GM12875 (cell line): ENCODE results near the gene AZI2.

Experiments
- H3K4me3 ChIP-seq: one replicate; pipeline ENCODE4 v1.5.1; 2011; ENCODE audit warnings: low read depth, low read length, control low read depth
- TF ChIP-seq, protein P1 (sequence below): IDR thresholded peaks from 2 replicates; pipeline ENCODE4 v1.5.1; 2011; ENCODE audit warnings: low read depth, mild to moderate bottlenecking, control low read depth, inconsistent platforms, low read length, moderate library complexity, borderline replicate concordance; ENCODE audit not compliant: insufficient read depth

AZI2 gene

DNA sequence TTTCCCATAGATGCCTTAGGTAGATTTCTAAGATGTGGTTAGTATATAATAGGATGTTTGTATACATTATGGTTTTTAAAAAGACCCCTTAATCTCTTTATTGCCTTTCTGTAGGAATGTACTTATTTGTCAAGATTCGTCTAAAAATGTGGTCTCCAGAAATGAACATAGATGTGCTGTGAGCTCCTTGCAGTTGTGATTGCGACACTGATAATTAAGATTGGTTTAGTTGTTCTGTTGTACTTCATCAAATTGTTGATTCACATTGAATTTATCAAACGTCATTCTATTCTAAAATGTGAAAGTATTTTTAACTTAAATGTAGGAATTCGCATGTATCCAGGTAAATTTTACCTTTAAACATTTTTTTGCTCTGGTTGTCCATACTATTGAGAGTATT, 56.0 kb downstream of the AZI2 start:
- no peak overlapping the region for H3K4me3 ChIP-seq
- TF ChIP-seq, protein P1, sequence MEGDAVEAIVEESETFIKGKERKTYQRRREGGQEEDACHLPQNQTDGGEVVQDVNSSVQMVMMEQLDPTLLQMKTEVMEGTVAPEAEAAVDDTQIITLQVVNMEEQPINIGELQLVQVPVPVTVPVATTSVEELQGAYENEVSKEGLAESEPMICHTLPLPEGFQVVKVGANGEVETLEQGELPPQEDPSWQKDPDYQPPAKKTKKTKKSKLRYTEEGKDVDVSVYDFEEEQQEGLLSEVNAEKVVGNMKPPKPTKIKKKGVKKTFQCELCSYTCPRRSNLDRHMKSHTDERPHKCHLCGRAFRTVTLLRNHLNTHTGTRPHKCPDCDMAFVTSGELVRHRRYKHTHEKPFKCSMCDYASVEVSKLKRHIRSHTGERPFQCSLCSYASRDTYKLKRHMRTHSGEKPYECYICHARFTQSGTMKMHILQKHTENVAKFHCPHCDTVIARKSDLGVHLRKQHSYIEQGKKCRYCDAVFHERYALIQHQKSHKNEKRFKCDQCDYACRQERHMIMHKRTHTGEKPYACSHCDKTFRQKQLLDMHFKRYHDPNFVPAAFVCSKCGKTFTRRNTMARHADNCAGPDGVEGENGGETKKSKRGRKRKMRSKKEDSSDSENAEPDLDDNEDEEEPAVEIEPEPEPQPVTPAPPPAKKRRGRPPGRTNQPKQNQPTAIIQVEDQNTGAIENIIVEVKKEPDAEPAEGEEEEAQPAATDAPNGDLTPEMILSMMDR = no peak

DNA sequence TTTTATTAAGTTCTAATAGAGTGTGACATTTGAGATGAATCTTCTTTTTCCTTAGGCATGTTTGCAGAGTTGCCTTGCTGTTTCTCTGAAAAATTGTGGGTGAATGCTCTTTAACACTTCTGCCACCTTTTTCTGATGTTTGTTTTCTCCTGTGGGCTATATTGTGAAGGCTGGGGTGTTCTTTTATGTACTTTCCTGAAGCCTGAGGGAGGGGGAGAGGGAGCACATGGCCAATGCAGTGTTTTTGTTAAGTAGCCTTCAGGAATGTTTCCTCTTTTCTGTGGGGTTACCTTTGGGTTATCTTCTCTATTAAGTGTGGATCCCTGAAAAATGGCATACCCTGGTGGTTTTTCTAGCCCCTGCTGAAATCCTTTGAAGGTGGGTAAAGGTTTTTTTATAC, 57.0 kb downstream of the AZI2 start:
- TF ChIP-seq, protein P1 = no peak
- H3K4me3 ChIP-seq = no peak overlapping the region

DNA sequence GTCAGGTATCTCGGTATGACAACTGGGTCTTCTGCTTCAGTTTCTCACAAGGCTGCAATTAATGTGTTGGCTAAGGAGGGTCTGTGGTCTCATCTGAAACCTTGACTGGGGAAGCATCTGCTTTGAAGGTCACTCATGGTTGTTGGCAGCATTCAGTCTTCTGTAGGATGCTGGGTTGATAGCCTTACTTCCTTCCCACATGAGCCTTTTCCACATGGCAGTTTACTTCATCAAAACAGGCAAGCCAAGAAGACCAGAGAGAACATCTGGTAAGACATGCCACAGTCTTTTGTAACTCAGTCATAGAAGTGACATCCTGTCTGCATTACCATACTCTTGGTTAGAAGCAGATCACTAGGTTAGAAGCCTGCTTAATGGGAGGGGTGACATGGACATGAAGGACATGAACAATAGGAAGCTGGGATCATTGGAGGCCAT, 57.7 kb downstream of the AZI2 start:
- H3K4me3 ChIP-seq = no peak overlapping the region
- TF ChIP-seq, protein P1 = no peak

DNA sequence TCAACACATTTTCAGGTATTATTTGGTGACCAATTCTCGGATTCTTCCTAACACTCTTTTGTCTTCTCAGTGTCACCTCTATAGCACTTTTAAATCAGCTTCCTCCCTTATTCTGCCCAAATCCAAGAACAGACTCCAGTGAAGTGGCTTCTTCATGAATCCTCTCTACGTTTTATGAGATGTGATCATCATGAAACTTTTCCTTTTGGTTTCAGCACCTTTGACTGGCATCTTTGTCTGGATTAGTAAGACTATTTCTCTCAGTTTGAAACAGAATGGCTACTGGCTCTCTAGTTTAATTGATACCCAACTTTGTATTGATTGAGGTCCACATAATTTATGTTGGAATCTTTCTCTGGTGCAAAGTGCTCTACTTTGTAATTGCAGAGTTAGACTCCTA, 61.6 kb downstream of the AZI2 start:
- H3K4me3 ChIP-seq = no peak overlapping the region
- TF ChIP-seq, protein P1 = no peak

DNA sequence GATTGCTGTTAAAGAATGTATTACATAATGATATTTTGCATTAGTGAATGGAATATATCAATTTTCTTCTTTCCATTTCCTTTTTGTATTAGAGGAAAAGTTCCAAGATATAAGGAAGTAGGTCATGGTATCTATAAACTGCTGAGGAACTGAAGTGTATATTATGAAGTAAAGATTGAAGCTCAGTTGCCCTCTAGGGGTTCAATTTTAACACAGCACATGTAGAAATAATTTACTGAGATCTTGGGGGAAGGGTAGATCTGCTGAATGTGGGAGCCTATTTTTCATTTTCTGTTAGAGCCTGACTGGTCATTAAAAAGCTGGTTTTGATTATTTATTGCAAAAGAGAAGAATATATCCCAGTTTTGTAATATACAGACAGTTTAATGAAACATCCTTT, 62.0 kb downstream of the AZI2 start:
- no peak overlapping the region for H3K4me3 ChIP-seq
- TF ChIP-seq, protein P1 = 0 out of 2 replicates have a peak, but pooled peaks have one; percentile 8

DNA sequence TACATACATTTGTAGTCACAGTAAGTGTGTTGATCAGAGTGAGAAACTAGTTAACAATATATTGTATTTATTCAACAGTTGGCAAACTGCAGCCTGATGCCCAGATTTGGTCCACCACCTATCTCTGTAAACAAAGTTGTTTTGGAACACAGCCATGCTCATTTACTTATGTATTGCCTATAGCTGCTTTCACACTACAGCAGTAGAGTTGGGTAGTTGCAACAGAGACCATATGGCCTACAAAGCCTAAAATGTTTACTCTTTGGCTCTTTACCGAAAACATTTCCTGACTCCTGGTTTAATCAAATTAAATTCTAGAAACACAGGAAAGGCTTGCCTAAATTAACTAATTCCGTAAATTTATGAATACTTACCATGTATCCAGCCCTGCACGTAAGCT, 67.8 kb downstream of the AZI2 start:
- H3K4me3 ChIP-seq = no peak overlapping the region
- TF ChIP-seq, protein P1 = no peak

DNA sequence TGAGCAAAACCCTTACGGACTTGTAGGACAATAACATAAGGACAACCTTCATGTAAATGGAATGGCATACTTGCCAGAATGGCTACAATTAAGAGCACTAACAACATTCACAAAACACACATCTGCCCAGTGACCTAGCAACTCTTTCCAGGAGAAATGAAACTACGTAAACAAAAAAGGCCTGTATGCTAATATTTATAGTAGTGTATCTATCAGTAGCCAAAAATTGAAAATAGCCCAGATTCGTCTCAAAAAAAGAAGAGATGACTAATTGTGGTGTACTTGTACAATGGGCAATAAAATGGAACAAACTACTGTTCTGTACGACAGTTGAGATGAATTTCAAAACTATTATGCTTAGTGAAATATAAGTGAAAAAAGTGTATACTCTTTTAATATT, 68.9 kb downstream of the AZI2 start:
- H3K4me3 ChIP-seq = no peak overlapping the region
- TF ChIP-seq, protein P1 = no peak
